Naive thymus-derived CD4-positive, alpha-beta T cell (primary cell): Measurements from ENCODE around the gene SYT2. TPM values are rescaled to one million over a fixed set of nuclear protein-coding genes. Genes with fewer than 3 reads are reported as not detected.

Experiments
- ATAC-seq: fragments of 150-1000 bp; cut with Tn5 transposase; 2 replicates; pipeline ENCODE4 v1.10.0; 2021; ENCODE audit warnings: mild to moderate bottlenecking, moderate library complexity
- CTCF ChIA-PET: fragments of 350-600 bp; sonication (Branson Sonifier 250); formaldehyde crosslinking; loops from one replicate; lab custom pipeline; 2021; ENCODE audit warnings: antibody characterized with exemption; lab: Charles Lee
- POLR2A ChIA-PET: fragments of 350-600 bp; sonication (Branson Sonifier 250); formaldehyde crosslinking; loops from one replicate; lab custom pipeline; 2021; ENCODE audit warnings: antibody characterized with exemption, inconsistent platforms; lab: Charles Lee
- DNase-seq, 9 donors: peaks; one replicate each; pipeline versions ENCODE4 v3.0.0 to v3.0.0-alpha.2; 2020 to 2022; ENCODE audit warnings: mixed read lengths in 1 of 9
- H3K27ac ChIP-seq: one replicate; pipeline ENCODE4 v1.7.0; 2013; ENCODE audit warnings: mild to moderate bottlenecking, low read depth, low read length, moderate library complexity
- H3K27me3 ChIP-seq, 2 donors: one replicate each; pipeline ENCODE4 v1.7.0; 2013; ENCODE audit warnings: low read length in 2 of 2, mild to moderate bottlenecking in 2 of 2, moderate library complexity in 2 of 2; ENCODE audit not compliant: control insufficient read depth in 2 of 2, insufficient read depth in 2 of 2
- H3K36me3 ChIP-seq, 3 experiments: 1 replicate in 2 of 3; 2 replicates in 1 of 3; pipeline ENCODE4 v1.7.0; 2013; ENCODE audit warnings: low read length in 3 of 3, mild to moderate bottlenecking in 3 of 3, moderate library complexity in 1 of 3; ENCODE audit not compliant: insufficient read depth in 3 of 3, control insufficient read depth in 2 of 3
- H3K4me1 ChIP-seq, 2 donors: one replicate each; pipeline ENCODE4 v1.7.0; 2013; ENCODE audit warnings: low read length in 2 of 2, mild to moderate bottlenecking in 2 of 2, moderate library complexity in 1 of 2; ENCODE audit not compliant: control insufficient read depth in 2 of 2, insufficient read depth in 2 of 2
- H3K4me3 ChIP-seq: 2 replicates; pipeline ENCODE4 v1.7.0; 2013; ENCODE audit warnings: mild to moderate bottlenecking, low read length
- H3K9me3 ChIP-seq, 3 experiments: 1 replicate in 2 of 3; 2 replicates in 1 of 3; pipeline ENCODE4 v1.7.0; 2013; ENCODE audit warnings: low read length in 3 of 3; ENCODE audit not compliant: control insufficient read depth in 2 of 3
- H3K27ac Mint-ChIP-seq, 9 donors: one replicate each; pipeline ENCODE4 v1.8.0; 2020 to 2022; ENCODE audit warnings: mixed read lengths in 9 of 9, mild to moderate bottlenecking in 8 of 9, moderate library complexity in 5 of 9, inconsistent platforms in 2 of 9
- H3K27me3 Mint-ChIP-seq, 5 donors: one replicate each; pipeline ENCODE4 v1.8.0; 2021 to 2022; ENCODE audit warnings: mixed read lengths in 5 of 5, mild to moderate bottlenecking in 1 of 5
- H3K36me3 Mint-ChIP-seq, 5 donors: one replicate each; pipeline ENCODE4 v1.8.0; 2020 to 2022; ENCODE audit warnings: mixed read lengths in 5 of 5, mild to moderate bottlenecking in 3 of 5, inconsistent platforms in 1 of 5
- H3K4me1 Mint-ChIP-seq, 7 donors: one replicate each; pipeline ENCODE4 v1.8.0; 2020 to 2022; ENCODE audit warnings: mixed read lengths in 7 of 7, mild to moderate bottlenecking in 3 of 7, inconsistent platforms in 1 of 7
- H3K4me3 Mint-ChIP-seq, 10 donors: one replicate each; pipeline ENCODE4 v1.8.0; 2020 to 2022; ENCODE audit warnings: mild to moderate bottlenecking in 10 of 10, mixed read lengths in 10 of 10, moderate library complexity in 6 of 10, inconsistent platforms in 2 of 10
- H3K9me3 Mint-ChIP-seq, 11 donors: one replicate each; pipeline ENCODE4 v1.8.0; 2020 to 2022; ENCODE audit warnings: mixed read lengths in 11 of 11, mild to moderate bottlenecking in 4 of 11, inconsistent platforms in 1 of 11, moderate library complexity in 1 of 11
- intact Hi-C, 2 donors: fragments of 100-400 bp; cut with micrococcal nuclease; formaldehyde crosslinking; loops; one replicate each; pipeline ENCODE4 v1.15.1; 2023
- polyA plus RNA-seq, 2 donors: library from polyadenylated mRNA; unstranded; fragments of 300-500 nt; fragmentation: Illumina TruSeq; gene quantifications; one replicate each; pipeline ENCODE4 v1.2.3, GENCODE V29; 2021
- total RNA-seq, 6 experiments: library from RNA in 5 of 6; stranded (reverse) in 5 of 6; gene quantifications; 1 replicate in 5 of 6; 2 replicates in 1 of 6; pipeline ENCODE4 v1.2.3 and lab custom pipeline; 2021 to 2026

SYT2 gene
- total and polyA plus RNA-seq, 7 experiments from 2014 or later = 0.02 TPM; not detected in 6

GRCh38 chr1:202656057-202656456 is 54.2 kb downstream of the SYT2 start:
- no peak overlapping the region for H3K27ac Mint-ChIP-seq
- no peaks in the 10 kb centered on the region for H3K27me3 ChIP-seq
- H3K4me1 ChIP-seq = no peaks in the 10 kb centered on the region
- H3K27ac ChIP-seq = no peak overlapping the region
- H3K36me3 Mint-ChIP-seq = no peaks in the 10 kb centered on the region
- peaks cover 0 to 3% (median 0%) of the 10 kb centered on the region in 7 donors for H3K4me1 Mint-ChIP-seq
- no peak overlapping the region for H3K4me3 Mint-ChIP-seq
- H3K27me3 Mint-ChIP-seq = peaks cover 20 to 57% (median 24%) of the 10 kb centered on the region in 5 donors
- DNase-seq = no peak
- H3K36me3 ChIP-seq = no peaks in the 10 kb centered on the region
- no peak for ATAC-seq
- POLR2A ChIA-PET = no interaction called here
- CTCF ChIA-PET = no interaction called here
- no peaks in the 10 kb centered on the region for H3K9me3 Mint-ChIP-seq
- no peaks in the 10 kb centered on the region for H3K9me3 ChIP-seq
- H3K4me3 ChIP-seq = no peak overlapping the region
- intact Hi-C loops = no loop called here

- Mint-ChIP-seq H3K27me3 (peaks cover 15 to 59% (median 34%) of the 10 kb centered on the region in 5 donors), H3K27ac (no peak overlapping the region), H3K9me3 (no peaks in the 10 kb centered on the region), H3K4me1 (peaks cover 0 to 3% (median 0%) of the 10 kb centered on the region in 7 donors), H3K36me3 (no peaks in the 10 kb centered on the region), H3K4me3 (no peak overlapping the region)
- CTCF ChIA-PET = no interaction called here
- POLR2A ChIA-PET = no interaction called here
- no peaks in the 10 kb centered on the region for H3K36me3 ChIP-seq
- no peak overlapping the region for H3K4me3 ChIP-seq
- no peak overlapping the region for H3K27ac ChIP-seq
- H3K9me3 ChIP-seq = no peaks in the 10 kb centered on the region
- intact Hi-C loops = no loop called here
- no peak for DNase-seq
- H3K4me1 ChIP-seq = no peaks in the 10 kb centered on the region
- no peak for ATAC-seq
- peaks cover 0 to 5% of the 10 kb centered on the region in 2 donors for H3K27me3 ChIP-seq
These were observed 56.2 kb downstream of the SYT2 start for GRCh38 chr1:202654079-202654478.

GRCh38 chr1:202649553-202650392 is 60.5 kb downstream of the SYT2 start:
- peaks cover 0 to 4% (median 0%) of the 10 kb centered on the region in 7 donors for H3K4me1 Mint-ChIP-seq
- POLR2A ChIA-PET = no interaction called here
- no peak overlapping the region for H3K27ac ChIP-seq
- no peaks in the 10 kb centered on the region for H3K4me1 ChIP-seq
- ATAC-seq (no peak), DNase-seq (no peak)
- no peaks in the 10 kb centered on the region for H3K36me3 Mint-ChIP-seq
- CTCF ChIA-PET = no interaction called here
- H3K9me3 Mint-ChIP-seq = no peaks in the 10 kb centered on the region
- H3K27me3 Mint-ChIP-seq = peaks cover 20 to 61% (median 44%) of the 10 kb centered on the region in 5 donors
- H3K4me3 ChIP-seq = no peak overlapping the region
- intact Hi-C loops = no loop called here
- H3K36me3 ChIP-seq = no peaks in the 10 kb centered on the region
- peak overlapping the region in 1 of 9 donors; percentile 16 for H3K27ac Mint-ChIP-seq
- no peak overlapping the region for H3K4me3 Mint-ChIP-seq
- peaks cover 2 to 5% of the 10 kb centered on the region in 2 donors for H3K27me3 ChIP-seq
- H3K9me3 ChIP-seq = no peaks in the 10 kb centered on the region

- intact Hi-C loops = no loop called here
- Histone ChIP-seq H3K27ac (no peak overlapping the region), H3K9me3 (no peaks in the 10 kb centered on the region), H3K4me1 (peaks cover 0 to 9% of the 10 kb centered on the region in 2 donors), H3K4me3 (no peak overlapping the region), H3K27me3 (peaks cover 5 to 15% of the 10 kb centered on the region in 2 donors), H3K36me3 (no peaks in the 10 kb centered on the region)
- Mint-ChIP-seq H3K27ac (no peak overlapping the region), H3K9me3 (no peaks in the 10 kb centered on the region), H3K4me1 (peaks cover 0 to 12% (median 6%) of the 10 kb centered on the region in 7 donors), H3K4me3 (no peak overlapping the region), H3K27me3 (peaks cover 23 to 70% (median 49%) of the 10 kb centered on the region in 5 donors), H3K36me3 (no peaks in the 10 kb centered on the region)
- POLR2A ChIA-PET = no interaction called here
- DNase-seq (no peak), ATAC-seq (no peak)
- CTCF ChIA-PET = interaction anchor here (1.3 kb wide), 1 partner anchor 11 kb away, joined by 6 read pairs; no protein-coding TSS in a partner anchor
These were observed 61.5 kb downstream of the SYT2 start for GRCh38 chr1:202648605-202649226.

GRCh38 chr1:202645097-202645476 is 65.2 kb downstream of the SYT2 start:
- Histone ChIP-seq H3K36me3 (no peaks in the 10 kb centered on the region), H3K27me3 (peaks cover 10 to 20% of the 10 kb centered on the region in 2 donors), H3K27ac (no peak overlapping the region), H3K4me1 (peaks cover 4 to 13% of the 10 kb centered on the region in 2 donors), H3K9me3 (no peaks in the 10 kb centered on the region), H3K4me3 (no peak overlapping the region)
- Mint-ChIP-seq H3K4me3 (peak overlapping the region in 4 of 10 donors; percentile 17 to 88 (median 51)), H3K4me1 (peaks cover 0 to 24% (median 13%) of the 10 kb centered on the region in 7 donors), H3K36me3 (no peaks in the 10 kb centered on the region), H3K27ac (no peak overlapping the region), H3K9me3 (peaks cover 0 to 2% (median 0%) of the 10 kb centered on the region in 11 donors), H3K27me3 (peaks cover 38 to 87% (median 61%) of the 10 kb centered on the region in 5 donors)
- ATAC-seq (no peak), DNase-seq (no peak)
- ChIA-PET POLR2A (no interaction called here), CTCF (no interaction called here)
- intact Hi-C loops = no loop called here

- DNase-seq = no peak
- no peaks in the 10 kb centered on the region for H3K9me3 ChIP-seq
- Mint-ChIP-seq H3K9me3 (peaks cover 0 to 2% (median 0%) of the 10 kb centered on the region in 11 donors), H3K27ac (no peak overlapping the region), H3K27me3 (peaks cover 44 to 92% (median 67%) of the 10 kb centered on the region in 5 donors), H3K36me3 (no peaks in the 10 kb centered on the region), H3K4me1 (peaks cover 0 to 24% (median 13%) of the 10 kb centered on the region in 7 donors), H3K4me3 (peak overlapping the region in 8 of 10 donors; percentile 53 to 88 (median 78))
- peaks cover 10 to 16% of the 10 kb centered on the region in 2 donors for H3K27me3 ChIP-seq
- ATAC-seq = no peak
- H3K36me3 ChIP-seq = no peaks in the 10 kb centered on the region
- ChIA-PET POLR2A (no interaction called here), CTCF (no interaction called here)
- no peak overlapping the region for H3K4me3 ChIP-seq
- no peak overlapping the region for H3K27ac ChIP-seq
- intact Hi-C loops = no loop called here
- peaks cover 4 to 13% of the 10 kb centered on the region in 2 donors for H3K4me1 ChIP-seq
These were observed 65.8 kb downstream of the SYT2 start for GRCh38 chr1:202644219-202645096.
